H1 (cell line): Measurements from ENCODE around the gene ZNF180. TPM values are rescaled to one million over a fixed set of nuclear protein-coding genes. Genes with fewer than 3 reads are reported as not detected.

Experiments
- EGR1 ChIP-seq: IDR thresholded peaks from 2 replicates; pipeline ENCODE4 v1.6.1; 2011; ENCODE audit warnings: low read depth, low read length, borderline replicate concordance
- KDM5A ChIP-seq: fragments of 200-600 bp; IDR thresholded peaks from 2 replicates; pipeline ENCODE4 v1.7.1; 2012; ENCODE audit warnings: mild to moderate bottlenecking, low read length, inconsistent platforms, mixed read lengths
- MAX ChIP-seq: IDR thresholded peaks from 2 replicates; pipeline ENCODE4 v1.6.1; 2012; ENCODE audit warnings: inconsistent platforms
- SIN3A ChIP-seq, 2 experiments: IDR thresholded peaks in 1 of 2; conservative IDR thresholded peaks in 1 of 2; 2 replicates each; pipeline ENCODE4 v1.6.1; 2011 to 2012; ENCODE audit warnings: low read length in 2 of 2, improper control_type of control experiment in 1 of 2, low read depth in 1 of 2, mild to moderate bottlenecking in 1 of 2
- polyA plus RNA-seq, 7 experiments: library from polyadenylated mRNA; depleted of rRNA in 3 of 7; stranded (reverse) in 5 of 7; unstranded in 2 of 7; fragments of >200 nt in 5 of 7; fragments of 200-250 nt in 2 of 7; gene quantifications; 1 replicate in 5 of 7; 2 replicates in 1 of 7; 4 replicates in 1 of 7; pipeline versions ENCODE4 v1.2.1 to v1.2.3, GENCODE V29; 2011 to 2013; ENCODE audit warnings: missing spikeins in 2 of 7, mixed read lengths in 2 of 7
- total RNA-seq: library from RNA; stranded (reverse); fragmentation: NEBNext Ultra II Directional; extraction: Animal tissue kit (Norgen Biotek cat#: 25700); gene quantifications from 2 replicates; pipeline ENCODE4 v1.2.1, GENCODE V29; 2021

Gene ZNF180
- total and polyA plus RNA-seq, 2 of the 8 experiments (the other 6 are each of a cell fraction or from before 2014, with no cell fraction given) = 1.3 to 8.5 TPM

GRCh38 chr19:44499962-44500949 is at the start of gene ZNF180 (continued):
- TF ChIP-seq SIN3A (conservative IDR thresholded peaks at IDR 0.05 in 1 of 2, IDR thresholded peaks at IDR 0.05 in 1 of 2; ENCODE audit: low read depth in 1 of 2, low read length in 2 of 2) = peak; percentile 77 to 96; a peak in 3 of 4 replicates
- TF ChIP-seq KDM5A = 0 out of 2 replicates have a peak, but pooled peaks have one; percentile 31
- peak; percentile 92 for TF ChIP-seq MAX
- no peak for TF ChIP-seq EGR1
- TF ChIP-seq, all 59 proteins: peak for 30
